ENCODE results near the gene RRAGD.

RRAGD gene, protein sequence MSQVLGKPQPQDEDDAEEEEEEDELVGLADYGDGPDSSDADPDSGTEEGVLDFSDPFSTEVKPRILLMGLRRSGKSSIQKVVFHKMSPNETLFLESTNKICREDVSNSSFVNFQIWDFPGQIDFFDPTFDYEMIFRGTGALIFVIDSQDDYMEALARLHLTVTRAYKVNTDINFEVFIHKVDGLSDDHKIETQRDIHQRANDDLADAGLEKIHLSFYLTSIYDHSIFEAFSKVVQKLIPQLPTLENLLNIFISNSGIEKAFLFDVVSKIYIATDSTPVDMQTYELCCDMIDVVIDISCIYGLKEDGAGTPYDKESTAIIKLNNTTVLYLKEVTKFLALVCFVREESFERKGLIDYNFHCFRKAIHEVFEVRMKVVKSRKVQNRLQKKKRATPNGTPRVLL

GRCh38 chr6:89412071-89413005, at the start of gene RRAGD:
Gene RRAGD (minus strand): TSS chr6:89412273. CDS start chr6:89411993, 280 bp downstream.
- DNase-seq, result peak; percentile 77

DNA sequence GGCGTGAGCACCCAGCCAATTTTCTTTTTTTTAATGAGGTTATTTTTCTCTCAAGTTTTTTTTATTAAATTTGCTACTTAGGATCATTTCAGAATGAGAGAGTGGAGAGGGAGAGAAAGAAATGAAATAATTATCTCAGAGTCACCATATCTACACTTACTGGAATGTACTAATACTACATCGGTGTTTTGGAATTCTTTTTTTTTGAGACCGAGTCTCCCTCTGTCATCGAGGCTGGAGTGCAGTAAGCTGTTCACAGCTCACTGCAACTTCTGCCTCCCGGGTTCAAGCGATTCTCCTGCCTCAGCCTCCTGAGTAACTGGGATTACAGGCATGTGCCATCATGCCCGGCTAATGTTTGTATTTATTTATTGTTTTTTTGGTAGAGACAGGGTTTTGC, 48.6 kb upstream of the RRAGD start:
- DNase-seq, result no peak

- no peak for DNase-seq
Observed at GRCh38 chr6:89459501-89459900, 47.4 kb upstream of the RRAGD start.

DNA sequence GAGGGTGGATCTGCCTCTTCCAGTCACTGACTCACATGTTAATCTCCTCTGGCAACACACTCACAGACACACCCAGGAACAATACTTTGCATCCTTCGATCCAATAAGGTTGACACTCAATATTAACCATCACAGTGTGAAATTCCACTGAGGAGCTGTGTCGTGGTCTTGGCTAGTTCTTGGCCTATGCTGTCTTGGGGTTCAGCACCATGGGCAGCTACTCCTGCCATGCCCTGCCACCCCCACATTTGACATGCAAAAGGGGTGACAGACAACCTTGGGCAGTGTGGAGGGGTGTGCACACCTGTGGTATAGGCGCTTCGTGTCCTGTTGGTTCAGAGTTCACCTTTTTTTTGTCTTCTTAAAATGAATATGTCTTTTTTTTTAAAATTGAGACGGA, 46.6 kb upstream of the RRAGD start:
- no peak for DNase-seq

DNA sequence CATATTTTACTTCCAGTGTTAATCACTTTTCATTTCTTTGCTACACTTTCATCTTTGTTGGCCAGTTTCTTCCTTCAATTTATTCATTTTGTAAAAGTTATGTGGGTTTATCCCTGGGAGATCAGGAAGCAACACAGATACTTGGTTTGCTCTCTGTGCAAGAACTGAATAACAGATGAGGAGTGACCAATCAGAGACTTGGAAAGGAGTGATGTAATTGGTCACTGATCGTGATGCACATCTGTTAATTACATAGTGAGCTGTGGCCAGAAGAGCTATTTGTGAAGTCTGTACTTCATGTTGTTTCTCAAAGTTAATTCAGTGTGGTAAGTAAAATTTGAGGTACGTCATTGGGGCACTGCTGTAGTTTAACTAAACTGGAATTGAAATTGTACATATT, 42.2 kb upstream of the RRAGD start:
- DNase-seq, result no peak

DNA sequence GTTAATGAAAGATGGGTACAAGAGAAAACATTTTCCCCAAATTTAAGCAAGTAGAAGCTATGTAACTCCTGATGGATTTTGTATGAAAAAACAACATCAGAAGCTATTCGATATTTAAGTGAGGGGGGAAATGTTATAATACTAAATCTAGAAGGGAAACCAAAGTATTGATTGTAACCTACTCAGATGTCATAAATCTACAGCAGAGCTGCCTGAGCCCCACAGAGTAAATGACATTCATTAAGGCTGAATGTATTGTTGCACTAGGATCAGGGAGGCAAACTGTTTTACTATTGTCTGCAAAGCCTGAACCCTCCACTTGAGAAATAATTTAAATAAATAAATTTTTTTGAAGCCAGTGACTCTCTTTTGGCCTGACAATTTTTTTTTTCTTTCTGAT, 40.2 kb upstream of the RRAGD start:
- DNase-seq, result no peak

GRCh38 chr6:89449193-89449592, 37.1 kb upstream of the RRAGD start:
- no peak for DNase-seq

DNA sequence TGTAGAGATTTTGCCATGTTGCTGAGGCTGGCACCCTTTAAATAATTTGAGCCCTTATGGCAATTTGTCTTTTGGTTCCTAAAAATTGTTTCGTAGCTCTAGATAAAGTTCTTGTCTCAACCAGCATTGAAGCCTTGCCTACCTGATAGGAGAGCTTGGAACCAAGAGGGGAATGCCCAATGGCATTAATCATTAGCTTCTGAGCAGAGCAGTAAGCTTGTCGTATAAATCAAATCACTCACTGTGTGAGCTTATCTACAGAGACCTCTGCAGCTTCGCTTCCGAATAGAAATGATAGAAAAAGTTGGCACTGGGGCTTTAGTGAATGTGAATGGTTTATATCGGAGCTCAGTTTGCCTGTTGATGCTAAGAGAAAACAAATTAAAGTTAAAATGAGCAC, 31.6 kb upstream of the RRAGD start:
- no peak for DNase-seq

DNA sequence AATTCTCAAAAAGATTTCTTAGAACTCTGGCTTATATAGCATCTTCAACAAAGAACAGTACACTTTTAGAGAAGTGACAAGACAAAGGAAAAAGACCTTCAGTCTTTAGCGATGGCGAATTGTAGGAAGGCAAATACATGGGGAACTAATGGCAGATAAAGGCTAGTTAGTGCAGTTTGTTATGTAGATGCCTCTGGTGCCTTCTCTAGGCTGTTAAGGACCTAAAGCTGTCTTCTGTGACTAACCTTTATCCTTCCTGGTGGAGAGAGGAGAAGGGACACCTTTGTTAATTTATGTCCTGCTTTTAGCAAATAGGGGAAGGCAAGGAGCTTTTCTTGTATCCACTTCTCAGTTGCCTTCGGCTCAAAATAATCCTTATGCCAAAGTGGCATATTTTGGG, 28.1 kb upstream of the RRAGD start:
- no peak for DNase-seq

GRCh38 chr6:89439014-89439413, 26.9 kb upstream of the RRAGD start:
- DNase-seq, result no peak

DNA sequence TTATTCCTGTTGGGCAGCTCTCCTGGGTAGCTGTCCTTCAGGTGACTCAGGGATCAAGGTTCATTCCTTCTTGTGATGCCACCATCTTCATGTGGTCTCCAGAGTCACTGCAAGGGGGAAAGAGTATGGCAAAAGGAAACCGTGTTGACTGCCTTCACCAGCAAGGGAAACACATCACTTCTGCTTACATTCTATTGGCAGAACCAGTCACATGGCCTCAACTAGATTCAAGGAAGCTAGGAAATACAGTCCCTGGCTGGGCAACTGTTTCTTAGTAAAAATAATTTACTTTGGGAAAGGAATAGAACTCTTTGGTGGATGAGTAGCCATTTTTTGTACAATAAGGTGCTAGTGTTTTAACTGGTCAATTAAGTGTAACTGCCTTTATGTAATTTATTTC, 26.2 kb upstream of the RRAGD start:
- DNase-seq, result no peak

DNA sequence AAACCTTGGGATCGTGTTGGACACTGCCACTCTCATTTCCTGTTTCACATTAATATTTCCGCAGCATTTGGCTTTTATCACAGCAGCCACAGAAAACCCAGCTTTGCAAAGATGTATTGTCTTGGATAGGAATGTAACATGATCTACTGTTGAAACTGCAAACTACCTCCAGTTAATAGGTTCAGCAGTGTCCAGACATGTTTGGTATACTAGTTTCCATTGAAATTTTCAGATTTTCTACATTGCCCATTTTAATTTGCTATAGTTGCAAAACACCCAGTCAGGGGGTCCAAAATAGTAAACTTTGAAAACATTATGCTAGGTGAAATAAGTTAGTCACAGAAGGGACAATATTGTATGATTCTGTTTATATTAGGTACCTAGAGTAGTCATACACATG, 24.2 kb upstream of the RRAGD start:
- DNase-seq, result no peak

DNA sequence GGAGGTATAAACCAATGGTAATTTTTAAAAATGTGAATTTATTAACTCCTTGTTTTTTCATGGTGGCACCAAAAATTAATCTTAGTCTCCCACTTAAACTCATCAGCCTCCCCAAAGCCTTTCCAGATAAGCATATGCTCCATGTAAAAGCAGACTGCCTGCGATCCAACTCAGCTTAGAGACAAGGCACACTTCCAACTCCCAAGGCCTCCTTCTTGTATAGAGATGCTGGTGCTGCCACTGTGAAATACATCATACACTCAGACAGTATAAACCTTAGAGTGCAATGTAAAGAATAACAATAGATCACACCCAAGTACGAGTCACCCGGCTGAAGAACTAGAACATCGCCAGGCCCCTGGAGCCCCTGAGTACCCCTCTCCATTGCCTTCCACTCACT, 22.9 kb upstream of the RRAGD start:
- DNase-seq, result no peak

- no peak for DNase-seq
Observed at GRCh38 chr6:89434150-89434499, 22.1 kb upstream of the RRAGD start.

DNA sequence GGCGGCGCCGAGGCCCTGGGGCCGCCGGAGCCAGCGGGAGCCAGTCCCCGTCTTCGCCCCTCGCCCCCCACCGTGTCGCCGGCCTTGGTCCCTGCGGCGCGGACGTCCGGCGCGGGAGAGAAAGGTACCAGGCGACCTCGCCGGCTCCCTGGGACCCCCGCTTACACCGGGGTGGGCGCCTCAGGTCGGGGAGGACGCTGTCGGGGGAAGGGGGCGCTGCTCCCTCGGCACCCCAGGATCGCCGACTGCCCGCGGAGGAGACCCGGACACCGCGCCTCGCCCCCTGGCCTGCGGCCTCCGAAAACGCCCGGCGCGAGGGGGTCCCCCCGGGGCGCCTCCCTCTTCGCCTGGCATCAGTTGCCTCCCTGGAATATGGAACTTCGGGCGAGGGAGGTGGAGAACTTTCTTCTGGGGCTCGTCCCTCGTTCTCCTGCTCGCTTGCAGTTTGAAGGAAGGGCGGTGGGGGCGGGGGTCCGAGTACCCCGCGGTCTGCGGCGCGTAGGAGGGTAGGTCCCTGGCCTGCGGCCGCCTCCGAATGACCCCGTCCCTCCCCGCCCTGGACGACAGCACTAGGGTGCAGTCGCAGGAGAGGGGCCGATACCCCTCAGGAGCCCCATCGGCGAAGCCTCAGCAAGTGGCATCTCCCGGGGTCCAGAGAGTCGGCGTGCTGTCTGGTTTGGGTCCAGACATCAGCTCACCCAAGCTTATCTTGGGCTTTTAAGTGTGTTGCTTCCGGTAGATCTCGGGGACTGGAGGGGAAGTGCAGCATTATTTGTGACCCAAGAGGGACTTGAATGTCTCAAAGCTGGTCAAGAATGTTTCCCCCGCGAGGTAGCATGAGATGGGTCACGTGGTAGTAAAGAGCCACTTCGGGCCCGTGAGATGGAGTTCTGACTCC, 21.4 kb upstream of the RRAGD start:
- peak; percentile 26 for DNase-seq

DNA sequence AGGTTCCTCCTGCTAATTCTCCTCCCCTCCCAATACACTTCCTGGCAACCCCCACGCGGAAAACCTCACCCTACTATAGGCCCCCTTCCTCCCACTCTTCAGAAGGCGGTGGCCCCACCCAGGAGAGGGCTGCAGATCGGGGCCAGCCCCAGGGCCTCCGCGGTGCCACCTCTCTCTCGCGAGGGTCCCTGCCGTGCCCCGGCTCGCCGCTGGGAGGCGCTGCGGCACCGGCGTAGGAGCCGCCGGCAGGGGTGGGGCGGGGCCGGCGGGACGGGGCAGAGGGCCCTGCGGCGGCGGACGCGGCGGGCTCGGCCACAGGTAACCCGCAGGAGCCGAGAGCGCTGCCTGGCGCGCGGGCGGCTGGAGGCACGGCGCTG, 20.8 kb upstream of the RRAGD start, which contains the start of gene ANKRD6:
ANKRD6 (plus strand) TSS at position 278 of the 377 bp plus-strand sequence. CDS start 133,825 bp downstream, outside the sequence.
- DNase-seq, result peak; percentile 88

DNA sequence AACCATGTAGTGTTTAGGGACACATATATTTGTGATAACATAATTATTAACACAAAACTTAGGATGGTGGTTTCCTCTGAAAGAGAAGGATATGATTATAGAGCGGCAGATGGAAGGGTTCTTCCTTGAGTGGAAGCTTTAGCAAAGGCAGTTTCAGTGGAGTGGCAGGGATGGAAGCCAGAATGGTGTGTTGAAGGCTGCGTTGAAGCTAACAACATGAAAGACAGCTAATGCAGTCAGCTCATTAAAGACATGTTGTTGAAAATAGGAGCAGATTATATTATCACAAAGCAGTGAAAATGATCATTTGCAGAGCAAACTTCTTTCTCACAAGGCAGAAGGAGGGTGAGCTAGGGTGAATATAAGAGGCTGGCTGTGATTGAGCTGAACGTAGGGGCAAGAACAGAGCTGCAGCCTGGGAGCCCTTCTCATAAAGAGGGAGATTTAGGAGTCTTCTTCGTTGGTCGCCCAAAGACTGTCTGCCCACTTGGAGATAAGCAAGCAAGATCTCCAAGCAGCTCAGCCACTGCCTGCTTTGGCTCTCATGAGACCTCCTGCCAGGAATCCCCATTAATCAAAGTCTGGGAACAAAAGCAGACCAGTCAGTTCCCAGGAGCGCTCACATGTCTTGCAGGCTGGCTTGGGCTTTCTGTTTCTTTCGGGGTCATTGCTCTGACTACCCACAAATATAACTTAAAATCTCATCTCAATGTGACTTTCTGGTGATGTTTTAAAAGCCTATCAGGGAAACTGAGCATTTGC, 18.3 kb upstream of the RRAGD start:
- DNase-seq, result no peak

GRCh38 chr6:89416796-89417195, 4.7 kb upstream of the RRAGD start:
- DNase-seq, result no peak

DNA sequence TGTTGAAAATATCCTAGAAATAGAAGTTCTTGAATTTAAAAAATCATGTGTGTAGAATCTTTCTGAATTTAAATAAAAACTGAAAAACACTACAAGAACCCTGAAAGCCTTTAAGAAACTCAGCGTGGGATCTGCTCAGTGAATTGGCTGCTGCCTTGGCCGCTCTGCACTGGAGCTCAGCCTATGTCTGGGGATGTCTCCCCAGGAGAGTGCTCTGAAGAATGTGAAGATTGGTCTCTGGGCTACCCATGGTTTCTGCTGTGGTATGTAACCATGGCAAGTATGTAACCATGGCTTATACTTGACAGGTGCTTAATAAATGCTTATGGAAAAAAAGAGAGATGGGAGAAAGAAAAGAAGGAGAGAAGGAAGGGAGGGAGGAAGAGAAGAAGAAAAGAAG, 3.1 kb upstream of the RRAGD start:
- DNase-seq, result no peak

DNA sequence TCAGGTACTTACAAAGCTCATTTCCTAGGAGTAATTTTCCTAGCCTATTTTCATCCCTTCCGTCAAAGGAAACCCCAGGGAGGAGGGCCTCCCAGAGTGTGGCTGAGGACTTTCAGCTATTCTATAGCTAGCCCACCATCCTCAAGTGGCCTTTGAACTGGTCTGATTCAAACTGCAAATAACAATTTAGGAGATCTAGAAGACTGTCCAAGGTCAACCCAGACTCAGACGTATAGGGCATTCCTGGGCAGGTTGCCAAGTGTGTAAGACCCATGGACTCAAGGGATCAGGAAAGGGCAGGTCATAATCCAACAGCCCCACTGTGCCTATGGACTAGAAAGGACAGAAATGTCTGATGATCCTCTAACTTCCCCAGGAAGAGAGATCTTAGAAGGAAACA, 2.1 kb upstream of the RRAGD start:
- DNase-seq, result no peak

DNA sequence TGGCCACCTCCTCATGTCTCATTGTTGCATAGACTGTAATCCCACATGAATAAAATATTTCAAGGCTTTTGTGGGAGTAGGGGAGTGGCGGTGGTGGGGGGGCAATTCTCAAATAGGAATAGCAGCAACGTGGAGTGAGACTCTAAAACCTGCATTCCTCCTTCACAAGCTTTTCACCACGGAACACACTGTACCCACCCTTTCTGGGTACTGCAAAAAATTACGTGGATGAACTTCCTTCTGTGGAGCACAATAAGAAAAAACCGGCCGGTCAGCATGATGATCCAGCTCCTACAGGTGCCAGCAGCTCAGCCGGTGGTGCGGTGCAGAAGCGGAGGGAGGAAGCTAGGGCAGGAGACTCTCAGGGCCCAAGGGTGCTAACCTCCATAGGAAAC, 930 bp upstream of the RRAGD start:
- DNase-seq, result peak; percentile 14

Data from stimulated activated CD4-positive, alpha-beta T cell treated with anti-CD3 and anti-CD28 coated beads, Interleukin-15, amount 100 ng/mL, for 24 hours (primary cell).